PFSK-1 (cell line): ENCODE results near the gene OR2T27.

ENCODE experiments used
- FOXP2 ChIP-seq: optimal IDR thresholded peaks from 2 replicates; pipeline ENCODE3; 2011; ENCODE audit warnings: borderline replicate concordance, control low read depth, inconsistent platforms; ENCODE audit not compliant: insufficient read depth; ENCODE audit errors: extremely low read length, extremely low read depth
- POLR2AphosphoS5 ChIP-seq: IDR thresholded peaks from 2 replicates; pipeline ENCODE4 v1.6.1; 2012; ENCODE audit warnings: low read depth, mild to moderate bottlenecking, control low read depth, low read length, moderate library complexity
- REST ChIP-seq, 2 experiments: IDR thresholded peaks; 2 replicates each; pipeline versions ENCODE4 v1.6.1 to v1.8.0; 2011 to 2012; ENCODE audit warnings: low read depth in 2 of 2, low read length in 2 of 2, control low read depth in 1 of 2, inconsistent platforms in 1 of 2, mild to moderate bottlenecking in 1 of 2, moderate library complexity in 1 of 2; ENCODE audit not compliant: insufficient read depth in 1 of 2
- TAF1 ChIP-seq: IDR thresholded peaks from 2 replicates; pipeline ENCODE4 v1.6.1; 2012; ENCODE audit warnings: low read length, control low read depth, borderline replicate concordance; ENCODE audit not compliant: insufficient read depth

GRCh38 chr1:248691567-248692155 is 36.3 kb upstream of the OR2T27 start:
- TF ChIP-seq REST (IDR thresholded peaks at IDR 0.05; ENCODE audit: insufficient read depth in 1 of 2, low read depth in 2 of 2, low read length in 2 of 2) (no peak), POLR2AphosphoS5 (no peak), TAF1 (no peak), FOXP2 (no peak)
